Measurements from ENCODE around the gene MUCL1.

Gene MUCL1

GRCh38 chr12:54891717-54892478, 37.6 kb downstream of the MUCL1 start:
- no peak for DNase-seq (ENCODE audit: low read depth in 2 of 2, low spot score in 1 of 2)

Data from stimulated activated CD8-positive, alpha-beta memory T cell treated with anti-CD3 and anti-CD28 coated beads, Interleukin-4, amount 100 ng/mL, for 4 hours (primary cell).